ENCODE results near the gene EID3.
"Not testable (repeated sequence)": the region's sequence is repeated elsewhere in the genome, so short reads cannot be mapped to it uniquely, and the experiment has no call there.

EID3 gene

GRCh38 chr12:104313568-104314241 lies 10.2 kb downstream of the EID3 start:
- no peak for DNase-seq

GRCh38 chr12:104314242-104314614 lies 10.7 kb downstream of the EID3 start:
- no peak for DNase-seq

GRCh38 chr12:104315326-104316224 lies 12.0 kb downstream of the EID3 start:
- DNase-seq: no peak

GRCh38 chr12:104316936-104317335 lies 13.4 kb downstream of the EID3 start:
- DNase-seq: no peak

GRCh38 chr12:104317538-104318210 lies 14.1 kb downstream of the EID3 start:
- DNase-seq: no peak

- no peak for DNase-seq
Measured at GRCh38 chr12:104319028-104319427, 15.5 kb downstream of the EID3 start.

- no peak for DNase-seq
Measured at GRCh38 chr12:104319918-104320626, 16.5 kb downstream of the EID3 start.

GRCh38 chr12:104320627-104321024 lies 17.1 kb downstream of the EID3 start:
- DNase-seq: no peak

GRCh38 chr12:104321949-104322348 lies 18.4 kb downstream of the EID3 start:
- DNase-seq: no peak

GRCh38 chr12:104322533-104322932 lies 19.0 kb downstream of the EID3 start:
- not testable (repeated sequence) for DNase-seq

- DNase-seq: no peak
Measured at GRCh38 chr12:104323899-104324298, 20.4 kb downstream of the EID3 start.

GRCh38 chr12:104328278-104328677 lies 24.7 kb downstream of the EID3 start:
- DNase-seq: not testable (repeated sequence)

GRCh38 chr12:104328790-104329189 lies 25.3 kb downstream of the EID3 start:
- DNase-seq: no peak

- DNase-seq: no peak
Measured at GRCh38 chr12:104329707-104330532, 26.4 kb downstream of the EID3 start.

GRCh38 chr12:104331376-104331775 lies 27.8 kb downstream of the EID3 start:
- DNase-seq: no peak

- DNase-seq: not testable (repeated sequence)
Measured at GRCh38 chr12:104332273-104332672, 28.7 kb downstream of the EID3 start.

GRCh38 chr12:104333692-104334255 lies 30.2 kb downstream of the EID3 start:
- no peak for DNase-seq

- DNase-seq: no peak
Measured at GRCh38 chr12:104334581-104334980, 31.0 kb downstream of the EID3 start.

- DNase-seq: no peak
Measured at GRCh38 chr12:104336115-104336514, 32.6 kb downstream of the EID3 start.

- no peak for DNase-seq
Measured at GRCh38 chr12:104337030-104337558, 33.6 kb downstream of the EID3 start.

GRCh38 chr12:104339663-104340062 lies 36.1 kb downstream of the EID3 start:
- no peak for DNase-seq
